Neuronal stem cell (in vitro differentiated cells): Measurements from ENCODE around the gene DGLUCY.

Experiments used
- DNase-seq: peaks from one replicate; pipeline ENCODE4 v3.0.0-alpha.2; 2013; ENCODE audit warnings: low spot score
- H2AFZ ChIP-seq: one replicate; pipeline ENCODE4 v1.6.1; 2013; ENCODE audit warnings: mild to moderate bottlenecking, low read length, inconsistent platforms
- H2AK5ac ChIP-seq: 2 replicates; pipeline ENCODE4 v1.6.1; 2013; ENCODE audit warnings: low read depth, mild to moderate bottlenecking, inconsistent platforms, low read length, moderate library complexity, mixed read lengths
- H2BK120ac ChIP-seq: 2 replicates; pipeline ENCODE4 v1.6.1; 2013; ENCODE audit warnings: low read depth, mild to moderate bottlenecking, inconsistent platforms, low read length, moderate library complexity, mixed read lengths
- H2BK12ac ChIP-seq: one replicate; pipeline ENCODE4 v1.6.1; 2013; ENCODE audit warnings: low read length, inconsistent platforms
- H2BK15ac ChIP-seq: 2 replicates; pipeline ENCODE4 v1.6.1; 2013; ENCODE audit warnings: mild to moderate bottlenecking, low read length, inconsistent platforms, mixed read lengths
- H2BK5ac ChIP-seq: one replicate; pipeline ENCODE4 v1.6.1; 2013; ENCODE audit warnings: inconsistent platforms, mild to moderate bottlenecking, low read length, moderate library complexity
- H3K14ac ChIP-seq: one replicate; pipeline ENCODE4 v1.6.1; 2013; ENCODE audit warnings: low read length, inconsistent platforms
- H3K18ac ChIP-seq: 2 replicates; pipeline ENCODE4 v1.6.1; 2013; ENCODE audit warnings: low read length, inconsistent platforms
- H3K23ac ChIP-seq: 2 replicates; pipeline ENCODE4 v1.6.1; 2013; ENCODE audit warnings: low read depth, mild to moderate bottlenecking, mixed read lengths, low read length, inconsistent platforms; ENCODE audit not compliant: poor library complexity
- H3K27ac ChIP-seq: replicated peaks from 3 replicates; pipeline ENCODE4 v1.5.1; 2013; ENCODE audit warnings: low read length, inconsistent platforms
- H3K27me3 ChIP-seq, 3 experiments: 2 replicates each; pipeline ENCODE4 v1.6.1; 2013; ENCODE audit warnings: low read length in 3 of 3, mild to moderate bottlenecking in 2 of 3, inconsistent platforms in 1 of 3, low read depth in 1 of 3, mixed read lengths in 1 of 3, moderate library complexity in 1 of 3; ENCODE audit not compliant: control insufficient read depth in 3 of 3, insufficient read depth in 3 of 3
- H3K36me3 ChIP-seq, 2 donors: replicated peaks in 1 of 2; 2 replicates each; pipeline ENCODE4 v1.6.1; 2013; ENCODE audit warnings: low read length in 2 of 2; ENCODE audit not compliant: control insufficient read depth in 2 of 2, insufficient read depth in 2 of 2
- H3K4ac ChIP-seq: 2 replicates; pipeline ENCODE4 v1.6.1; 2013; ENCODE audit warnings: inconsistent platforms, mild to moderate bottlenecking, low read length, moderate library complexity
- H3K4me1 ChIP-seq, 2 donors: 1 replicate in 1 of 2; 2 replicates in 1 of 2; pipeline ENCODE4 v1.6.1; 2013; ENCODE audit warnings: low read length in 2 of 2, low read depth in 1 of 2; ENCODE audit not compliant: control insufficient read depth in 2 of 2, insufficient read depth in 1 of 2
- H3K4me2 ChIP-seq: one replicate; pipeline ENCODE4 v1.6.1; 2013; ENCODE audit warnings: mild to moderate bottlenecking, low read length, inconsistent platforms; ENCODE audit not compliant: insufficient read depth, poor library complexity, severe bottlenecking
- H3K4me3 ChIP-seq, 2 donors: 2 replicates each; pipeline ENCODE4 v1.5.1; 2013; ENCODE audit warnings: low read length in 2 of 2, mild to moderate bottlenecking in 2 of 2, inconsistent platforms in 1 of 2, moderate library complexity in 1 of 2
- H3K79me1 ChIP-seq: one replicate; pipeline ENCODE4 v1.6.1; 2013; ENCODE audit warnings: low read depth, mild to moderate bottlenecking, inconsistent platforms, low read length, moderate library complexity
- H3K9ac ChIP-seq: one replicate; pipeline ENCODE4 v1.6.1; 2013; ENCODE audit warnings: mild to moderate bottlenecking, low read depth, low read length, inconsistent platforms; ENCODE audit not compliant: poor library complexity
- H3K9me3 ChIP-seq, 2 donors: replicated peaks in 1 of 2; 2 replicates each; pipeline versions ENCODE3 to v1.6.1; 2013; ENCODE audit warnings: low read length in 2 of 2, mild to moderate bottlenecking in 2 of 2, inconsistent platforms in 1 of 2, low read depth in 1 of 2, mixed read lengths in 1 of 2, moderate library complexity in 1 of 2; ENCODE audit not compliant: control insufficient read depth in 2 of 2, insufficient read depth in 1 of 2
- H4K8ac ChIP-seq: one replicate; pipeline ENCODE4 v1.6.1; 2013; ENCODE audit warnings: low read depth, mild to moderate bottlenecking, inconsistent platforms, low read length, moderate library complexity
- H4K91ac ChIP-seq: one replicate; pipeline ENCODE4 v1.6.1; 2013; ENCODE audit warnings: low read length, low read depth, mild to moderate bottlenecking, inconsistent platforms; ENCODE audit not compliant: poor library complexity
- WGBS, 2 donors: extraction: QIAGEN DNeasy Blood & Tissue Kit; methylation state at CpG; one replicate each; pipeline ENCODE4 v1.1.7; 2013; ENCODE audit warnings: missing lambda C conversion rate in 2 of 2, mixed read lengths in 1 of 2; ENCODE audit not compliant: insufficient read length in 2 of 2, insufficient replicate concordance in 1 of 2; ENCODE audit errors: extremely low coverage in 2 of 2; 5-methylcytosine and 5-hydroxymethylcytosine counted together

Gene DGLUCY

DNA sequence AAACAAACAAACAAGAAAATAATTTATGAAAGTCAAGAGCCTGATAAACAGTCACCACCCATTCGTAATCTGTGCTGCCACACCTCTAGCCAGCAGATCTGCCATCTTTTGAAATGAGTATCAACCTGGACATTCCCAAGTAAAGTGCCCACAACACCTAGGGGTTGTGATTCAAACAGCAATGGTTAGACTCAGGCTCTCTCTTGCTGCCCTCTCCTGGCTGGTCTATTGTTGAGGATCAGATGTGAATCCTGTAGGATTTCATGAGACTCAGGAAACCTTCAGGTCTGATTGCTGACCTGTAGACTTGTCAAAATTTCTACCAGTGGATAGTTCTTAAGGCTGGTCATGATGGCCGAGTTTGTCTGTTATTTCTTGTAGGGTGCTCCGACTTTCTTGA lies 26.8 kb downstream of the DGLUCY start:
- Histone ChIP-seq H3K23ac (no peak overlapping the region), H4K8ac (no peak overlapping the region), H3K9me3 (no peaks in the 10 kb centered on the region), H3K4me2 (no peak overlapping the region), H3K79me1 (no peaks in the 10 kb centered on the region), H2AK5ac (no peak overlapping the region), H2BK120ac (no peak overlapping the region), H3K9ac (no peak overlapping the region), H4K91ac (no peak overlapping the region), H3K14ac (no peak overlapping the region), H2AFZ (no peak overlapping the region), H2BK12ac (no peak overlapping the region), H3K4me3 (no peak overlapping the region), H3K4me1 (peaks cover 0 to 5% of the 10 kb centered on the region in 2 donors), H2BK5ac (no peak overlapping the region), H3K27ac (no peak overlapping the region), H3K27me3 (no peaks in the 10 kb centered on the region), H2BK15ac (no peak overlapping the region), H3K18ac (no peak overlapping the region), H3K36me3 (peaks cover 0 to 15% of the 10 kb centered on the region in 2 donors), H3K4ac (no peak overlapping the region)
- WGBS, 2 donors, result no CpG with 5 or more reads among the region's 3 CpGs
- peak; percentile 15 for DNase-seq

DNA sequence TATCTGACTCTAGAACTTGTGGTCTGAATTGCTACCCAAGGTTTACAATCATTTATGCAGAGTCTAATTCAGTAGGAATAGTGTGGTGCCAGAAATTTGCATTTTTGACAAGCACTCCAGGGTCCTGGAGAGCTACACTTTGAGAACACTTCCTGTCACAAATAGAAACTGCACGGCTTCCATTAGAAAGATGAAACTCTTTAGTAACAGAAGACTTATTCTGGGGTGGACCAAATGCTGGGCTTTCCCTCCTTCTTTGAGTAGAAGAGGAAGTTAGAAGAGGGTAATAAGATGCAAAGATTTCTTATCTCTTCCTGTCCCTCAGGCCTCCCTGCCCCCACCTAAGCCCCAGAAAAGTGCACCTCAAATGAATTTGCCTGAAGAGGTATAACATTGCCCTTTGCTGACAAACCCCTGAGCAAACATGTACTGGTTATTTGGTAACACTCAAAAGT lies 28.4 kb downstream of the DGLUCY start:
- no peaks in the 10 kb centered on the region for H3K27me3 ChIP-seq
- H3K14ac ChIP-seq, result no peak overlapping the region
- H4K8ac ChIP-seq, result no peak overlapping the region
- H3K9me3 ChIP-seq, result no peaks in the 10 kb centered on the region
- no peak overlapping the region for H2BK15ac ChIP-seq
- H3K23ac ChIP-seq, result no peak overlapping the region
- H3K79me1 ChIP-seq, result no peaks in the 10 kb centered on the region
- no peak overlapping the region for H2BK12ac ChIP-seq
- H3K4me1 ChIP-seq, result peaks cover 0 to 5% of the 10 kb centered on the region in 2 donors
- no peak overlapping the region for H3K27ac ChIP-seq
- H4K91ac ChIP-seq, result no peak overlapping the region
- H2AK5ac ChIP-seq, result no peak overlapping the region
- H2BK120ac ChIP-seq, result no peak overlapping the region
- no peak overlapping the region for H3K4me3 ChIP-seq
- no peak overlapping the region for H3K18ac ChIP-seq
- no peak overlapping the region for H3K4me2 ChIP-seq
- H3K9ac ChIP-seq, result no peak overlapping the region
- no peak overlapping the region for H3K4ac ChIP-seq
- H2BK5ac ChIP-seq, result no peak overlapping the region
- DNase-seq, result no peak
- no peak overlapping the region for H2AFZ ChIP-seq
- peaks cover 0 to 31% of the 10 kb centered on the region in 2 donors for H3K36me3 ChIP-seq
- WGBS, 2 donors, result no CpG with 5 or more reads among the region's 1 CpG

DNA sequence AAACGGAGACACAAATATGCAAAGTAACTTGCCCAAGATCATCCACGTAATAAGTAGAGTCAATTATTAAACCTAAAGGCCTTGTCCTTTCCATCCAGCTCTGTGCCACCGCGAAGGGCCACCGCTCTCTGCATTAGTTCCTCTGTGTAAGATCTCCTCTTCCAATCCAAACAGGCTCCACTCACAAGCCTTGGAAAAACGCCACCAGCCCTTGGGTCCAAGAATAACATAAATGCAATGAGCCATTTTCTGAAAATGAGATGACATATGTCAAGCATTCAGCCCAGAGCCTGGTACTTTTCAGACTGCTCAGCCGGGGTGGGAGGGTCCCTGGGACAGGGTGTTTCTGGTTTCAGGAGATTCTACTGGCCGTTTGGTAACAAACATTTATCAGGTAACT lies 30.0 kb downstream of the DGLUCY start:
- Histone ChIP-seq H2BK120ac (no peak overlapping the region), H3K36me3 (peaks cover 0 to 44% of the 10 kb centered on the region in 2 donors), H3K4me1 (peaks cover 0 to 5% of the 10 kb centered on the region in 2 donors), H3K27me3 (no peaks in the 10 kb centered on the region), H2BK5ac (no peak overlapping the region), H3K4me3 (no peak overlapping the region), H3K27ac (no peak overlapping the region), H3K4me2 (no peak overlapping the region), H3K23ac (no peak overlapping the region), H2BK15ac (no peak overlapping the region), H3K14ac (no peak overlapping the region), H2BK12ac (no peak overlapping the region), H3K9me3 (no peaks in the 10 kb centered on the region), H2AK5ac (no peak overlapping the region), H4K91ac (no peak overlapping the region), H3K18ac (no peak overlapping the region), H4K8ac (no peak overlapping the region), H3K9ac (no peak overlapping the region), H2AFZ (no peak overlapping the region), H3K79me1 (no peaks in the 10 kb centered on the region), H3K4ac (no peak overlapping the region)
- WGBS, 2 donors, result no CpG with 5 or more reads among the region's 8 CpGs
- no peak for DNase-seq

DNA sequence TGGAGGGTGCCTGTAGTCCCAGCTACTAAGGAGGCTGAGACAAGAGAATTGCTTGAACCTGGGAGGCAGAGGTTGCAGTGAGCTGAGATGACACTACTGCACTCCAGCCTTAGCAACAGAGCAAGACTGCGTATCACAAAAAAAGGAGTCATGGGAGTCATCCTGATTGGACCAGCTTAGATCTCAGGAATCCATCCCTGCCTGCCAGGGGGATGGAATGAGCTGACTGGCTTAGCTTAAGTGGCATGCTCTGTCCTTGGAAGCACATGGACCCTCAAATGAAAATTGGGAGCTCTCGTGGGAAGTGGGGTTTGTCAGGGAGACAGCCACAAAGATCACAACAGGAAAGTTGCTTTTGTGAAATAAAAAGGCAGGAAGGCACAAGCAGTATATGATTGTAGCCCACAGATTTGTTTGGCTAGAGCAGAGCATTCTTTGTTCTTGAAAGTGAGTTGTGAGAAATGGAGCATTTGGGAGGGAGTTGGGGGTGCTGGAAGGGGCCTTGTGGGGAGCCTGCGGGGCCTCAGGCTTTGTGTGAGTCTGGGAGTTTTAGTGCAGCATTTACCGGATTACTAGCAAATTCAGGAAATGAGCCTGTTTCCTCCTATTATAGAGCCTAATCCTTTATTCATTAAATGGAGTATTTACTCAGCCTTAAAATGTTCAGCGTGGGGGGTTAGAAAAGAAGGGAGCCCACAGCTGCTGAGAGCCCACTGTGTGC lies 30.7 kb downstream of the DGLUCY start:
- H3K36me3 ChIP-seq, result peaks cover 0 to 48% of the 10 kb centered on the region in 2 donors
- no peaks in the 10 kb centered on the region for H3K79me1 ChIP-seq
- no peak overlapping the region for H2BK15ac ChIP-seq
- no peak for DNase-seq
- H3K18ac ChIP-seq, result no peak overlapping the region
- H3K4me1 ChIP-seq, result peaks cover 0 to 5% of the 10 kb centered on the region in 2 donors
- H3K23ac ChIP-seq, result no peak overlapping the region
- H3K9ac ChIP-seq, result no peak overlapping the region
- no peak overlapping the region for H2AFZ ChIP-seq
- H2BK12ac ChIP-seq, result no peak overlapping the region
- H3K27me3 ChIP-seq, result no peaks in the 10 kb centered on the region
- H2BK5ac ChIP-seq, result no peak overlapping the region
- no peak overlapping the region for H3K4me2 ChIP-seq
- no peak overlapping the region for H3K4ac ChIP-seq
- H3K14ac ChIP-seq, result no peak overlapping the region
- H4K8ac ChIP-seq, result no peak overlapping the region
- no peak overlapping the region for H4K91ac ChIP-seq
- no peak overlapping the region for H2AK5ac ChIP-seq
- H3K27ac ChIP-seq, result no peak overlapping the region
- H2BK120ac ChIP-seq, result no peak overlapping the region
- no CpG with 5 or more reads among the region's 5 CpGs for WGBS, 2 donors
- H3K9me3 ChIP-seq, result no peaks in the 10 kb centered on the region
- H3K4me3 ChIP-seq, result no peak overlapping the region
